ENCODE measurements around the gene CDC40.

Gene CDC40

DNA sequence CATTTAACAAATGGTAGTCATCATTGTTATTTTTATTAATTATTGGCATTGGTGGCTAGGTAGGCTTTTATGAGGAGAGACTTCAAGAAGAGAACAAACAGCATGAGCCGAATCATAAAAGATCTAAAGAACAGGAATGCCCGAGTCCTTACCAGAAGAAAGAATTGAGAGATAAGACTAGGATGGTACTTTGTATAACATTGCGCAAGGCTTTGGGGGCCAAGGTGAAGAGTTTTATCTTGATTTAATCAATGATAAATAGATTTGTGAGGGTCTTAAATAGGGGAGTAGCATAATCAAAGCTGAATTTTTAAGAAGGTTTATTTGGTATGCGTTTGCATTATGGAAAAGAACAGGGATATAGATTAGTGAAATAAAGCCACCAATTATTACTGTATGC, 15.4 kb downstream of the CDC40 start:
- TF ChIP-seq, protein P1, sequence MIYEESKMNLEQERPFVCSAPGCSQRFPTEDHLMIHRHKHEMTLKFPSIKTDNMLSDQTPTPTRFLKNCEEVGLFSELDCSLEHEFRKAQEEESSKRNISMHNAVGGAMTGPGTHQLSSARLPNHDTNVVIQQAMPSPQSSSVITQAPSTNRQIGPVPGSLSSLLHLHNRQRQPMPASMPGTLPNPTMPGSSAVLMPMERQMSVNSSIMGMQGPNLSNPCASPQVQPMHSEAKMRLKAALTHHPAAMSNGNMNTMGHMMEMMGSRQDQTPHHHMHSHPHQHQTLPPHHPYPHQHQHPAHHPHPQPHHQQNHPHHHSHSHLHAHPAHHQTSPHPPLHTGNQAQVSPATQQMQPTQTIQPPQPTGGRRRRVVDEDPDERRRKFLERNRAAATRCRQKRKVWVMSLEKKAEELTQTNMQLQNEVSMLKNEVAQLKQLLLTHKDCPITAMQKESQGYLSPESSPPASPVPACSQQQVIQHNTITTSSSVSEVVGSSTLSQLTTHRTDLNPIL (CRISPR knock-in tag; IDR thresholded peaks at IDR 0.05; ENCODE audit: low read depth), result no peak
- no peak for TF ChIP-seq OSR1 (CRISPR knock-in tag; IDR thresholded peaks at IDR 0.05)
- TF ChIP-seq, protein P2, sequence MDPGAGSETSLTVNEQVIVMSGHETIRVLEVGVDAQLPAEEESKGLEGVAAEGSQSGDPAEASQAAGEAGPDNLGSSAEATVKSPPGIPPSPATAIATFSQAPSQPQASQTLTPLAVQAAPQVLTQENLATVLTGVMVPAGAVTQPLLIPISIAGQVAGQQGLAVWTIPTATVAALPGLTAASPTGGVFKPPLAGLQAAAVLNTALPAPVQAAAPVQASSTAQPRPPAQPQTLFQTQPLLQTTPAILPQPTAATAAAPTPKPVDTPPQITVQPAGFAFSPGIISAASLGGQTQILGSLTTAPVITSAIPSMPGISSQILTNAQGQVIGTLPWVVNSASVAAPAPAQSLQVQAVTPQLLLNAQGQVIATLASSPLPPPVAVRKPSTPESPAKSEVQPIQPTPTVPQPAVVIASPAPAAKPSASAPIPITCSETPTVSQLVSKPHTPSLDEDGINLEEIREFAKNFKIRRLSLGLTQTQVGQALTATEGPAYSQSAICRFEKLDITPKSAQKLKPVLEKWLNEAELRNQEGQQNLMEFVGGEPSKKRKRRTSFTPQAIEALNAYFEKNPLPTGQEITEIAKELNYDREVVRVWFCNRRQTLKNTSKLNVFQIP (CRISPR knock-in tag; IDR thresholded peaks at IDR 0.05; ENCODE audit: borderline replicate concordance, low read depth), result no peak
- no peak for TF ChIP-seq CSDC2 (CRISPR knock-in tag; IDR thresholded peaks at IDR 0.05)
- TF ChIP-seq ZNF8 (CRISPR knock-in tag; IDR thresholded peaks at IDR 0.05), result no peak
- TF ChIP-seq SNAI2 (CRISPR knock-in tag; IDR thresholded peaks at IDR 0.05), result no peak
- TF ChIP-seq ESRRG (CRISPR knock-in tag; IDR thresholded peaks at IDR 0.05), result no peak
- no peak for TF ChIP-seq BACH2 (CRISPR knock-in tag; IDR thresholded peaks at IDR 0.05; ENCODE audit: borderline replicate concordance)
- TF ChIP-seq, protein P3, sequence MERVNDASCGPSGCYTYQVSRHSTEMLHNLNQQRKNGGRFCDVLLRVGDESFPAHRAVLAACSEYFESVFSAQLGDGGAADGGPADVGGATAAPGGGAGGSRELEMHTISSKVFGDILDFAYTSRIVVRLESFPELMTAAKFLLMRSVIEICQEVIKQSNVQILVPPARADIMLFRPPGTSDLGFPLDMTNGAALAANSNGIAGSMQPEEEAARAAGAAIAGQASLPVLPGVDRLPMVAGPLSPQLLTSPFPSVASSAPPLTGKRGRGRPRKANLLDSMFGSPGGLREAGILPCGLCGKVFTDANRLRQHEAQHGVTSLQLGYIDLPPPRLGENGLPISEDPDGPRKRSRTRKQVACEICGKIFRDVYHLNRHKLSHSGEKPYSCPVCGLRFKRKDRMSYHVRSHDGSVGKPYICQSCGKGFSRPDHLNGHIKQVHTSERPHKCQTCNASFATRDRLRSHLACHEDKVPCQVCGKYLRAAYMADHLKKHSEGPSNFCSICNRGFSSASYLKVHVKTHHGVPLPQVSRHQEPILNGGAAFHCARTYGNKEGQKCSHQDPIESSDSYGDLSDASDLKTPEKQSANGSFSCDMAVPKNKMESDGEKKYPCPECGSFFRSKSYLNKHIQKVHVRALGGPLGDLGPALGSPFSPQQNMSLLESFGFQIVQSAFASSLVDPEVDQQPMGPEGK (CRISPR knock-in tag; IDR thresholded peaks at IDR 0.05; ENCODE audit: borderline replicate concordance), result no peak
- TF ChIP-seq ISL1 (CRISPR knock-in tag; IDR thresholded peaks at IDR 0.05), result no peak
- TF ChIP-seq TOX (CRISPR knock-in tag; IDR thresholded peaks at IDR 0.05; ENCODE audit: borderline replicate concordance), result no peak
- TF ChIP-seq ZNF70 (CRISPR knock-in tag; IDR thresholded peaks at IDR 0.05), result no peak
- TF ChIP-seq ZFP3 (CRISPR knock-in tag; IDR thresholded peaks at IDR 0.05), result no peak
- no peak for ATAC-seq

DNA sequence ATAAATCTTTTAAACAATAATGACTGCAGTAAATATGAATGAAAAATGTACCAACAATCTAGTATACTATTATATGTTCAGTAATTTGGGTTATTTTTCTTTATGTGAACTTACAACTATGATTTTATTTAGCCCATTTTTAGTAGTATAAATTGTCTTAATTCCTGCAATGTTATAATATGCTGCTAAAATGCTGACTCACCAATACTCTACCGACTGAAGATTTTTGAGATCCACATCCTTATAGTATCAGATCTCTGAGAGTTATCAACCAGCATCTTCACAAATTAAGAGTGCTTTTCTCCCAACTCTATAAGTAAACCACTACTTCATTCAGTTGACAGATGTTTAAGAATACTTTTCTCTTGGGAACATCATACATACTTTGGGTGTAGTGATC, 16.6 kb downstream of the CDC40 start:
- no peak for ATAC-seq
- TF ChIP-seq ZNF8 (CRISPR knock-in tag; IDR thresholded peaks at IDR 0.05) (no peak), ZFP3 (CRISPR knock-in tag; IDR thresholded peaks at IDR 0.05) (no peak), ZNF565 (CRISPR knock-in tag; conservative IDR thresholded peaks at IDR 0.05; ENCODE audit: low read depth) (no peak), ARNTL (CRISPR knock-in tag; IDR thresholded peaks at IDR 0.05; ENCODE audit: borderline replicate concordance, low read depth) (no peak), ZFP30 (CRISPR knock-in tag; IDR thresholded peaks at IDR 0.05) (no peak), TOX (CRISPR knock-in tag; IDR thresholded peaks at IDR 0.05; ENCODE audit: borderline replicate concordance) (no peak), SNAI2 (CRISPR knock-in tag; IDR thresholded peaks at IDR 0.05) (no peak), ZNF70 (CRISPR knock-in tag; IDR thresholded peaks at IDR 0.05) (no peak)
- TF ChIP-seq, protein P4, sequence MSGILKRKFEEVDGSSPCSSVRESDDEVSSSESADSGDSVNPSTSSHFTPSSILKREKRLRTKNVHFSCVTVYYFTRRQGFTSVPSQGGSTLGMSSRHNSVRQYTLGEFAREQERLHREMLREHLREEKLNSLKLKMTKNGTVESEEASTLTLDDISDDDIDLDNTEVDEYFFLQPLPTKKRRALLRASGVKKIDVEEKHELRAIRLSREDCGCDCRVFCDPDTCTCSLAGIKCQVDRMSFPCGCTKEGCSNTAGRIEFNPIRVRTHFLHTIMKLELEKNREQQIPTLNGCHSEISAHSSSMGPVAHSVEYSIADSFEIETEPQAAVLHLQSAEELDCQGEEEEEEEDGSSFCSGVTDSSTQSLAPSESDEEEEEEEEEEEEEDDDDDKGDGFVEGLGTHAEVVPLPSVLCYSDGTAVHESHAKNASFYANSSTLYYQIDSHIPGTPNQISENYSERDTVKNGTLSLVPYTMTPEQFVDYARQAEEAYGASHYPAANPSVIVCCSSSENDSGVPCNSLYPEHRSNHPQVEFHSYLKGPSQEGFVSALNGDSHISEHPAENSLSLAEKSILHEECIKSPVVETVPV (CRISPR knock-in tag; IDR thresholded peaks at IDR 0.05), result no peak

DNA sequence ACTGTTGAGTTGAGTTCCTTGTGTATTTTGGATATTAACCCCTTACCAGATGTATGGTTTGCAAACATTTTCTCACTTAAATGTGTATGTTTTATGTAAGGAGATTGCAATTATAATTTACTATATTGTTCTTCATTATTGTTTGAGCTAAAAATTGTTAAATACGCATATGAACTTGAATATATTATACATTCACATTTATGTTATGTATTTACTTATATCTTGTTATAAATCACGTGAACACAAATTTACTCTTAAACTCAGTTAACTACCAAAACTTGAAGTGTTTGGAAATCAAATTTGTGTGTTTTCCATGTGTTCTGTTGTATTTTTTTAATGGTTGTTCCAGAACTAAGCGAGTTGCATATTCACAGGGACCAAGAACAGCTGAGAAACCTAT, 18.3 kb downstream of the CDC40 start:
- TF ChIP-seq ZNF8 (CRISPR knock-in tag; IDR thresholded peaks at IDR 0.05) (no peak), ZC3H10 (CRISPR knock-in tag; IDR thresholded peaks at IDR 0.05) (no peak), PPARA (CRISPR knock-in tag; IDR thresholded peaks at IDR 0.05; ENCODE audit: borderline replicate concordance) (no peak), BACH2 (CRISPR knock-in tag; IDR thresholded peaks at IDR 0.05; ENCODE audit: borderline replicate concordance) (no peak), CSDC2 (CRISPR knock-in tag; IDR thresholded peaks at IDR 0.05) (no peak), ZNF70 (CRISPR knock-in tag; IDR thresholded peaks at IDR 0.05) (no peak), RARB (CRISPR knock-in tag; IDR thresholded peaks at IDR 0.05) (no peak), ESRRG (CRISPR knock-in tag; IDR thresholded peaks at IDR 0.05) (no peak)
- TF ChIP-seq, protein P4 (CRISPR knock-in tag; IDR thresholded peaks at IDR 0.05), result no peak
- ATAC-seq, result no peak

Data from SK-N-SH treated with all-trans-retinoic acid at 6 μM for 48 hours (cell line).